ENCODE measurements around the gene C4orf50.

Gene C4orf50

DNA sequence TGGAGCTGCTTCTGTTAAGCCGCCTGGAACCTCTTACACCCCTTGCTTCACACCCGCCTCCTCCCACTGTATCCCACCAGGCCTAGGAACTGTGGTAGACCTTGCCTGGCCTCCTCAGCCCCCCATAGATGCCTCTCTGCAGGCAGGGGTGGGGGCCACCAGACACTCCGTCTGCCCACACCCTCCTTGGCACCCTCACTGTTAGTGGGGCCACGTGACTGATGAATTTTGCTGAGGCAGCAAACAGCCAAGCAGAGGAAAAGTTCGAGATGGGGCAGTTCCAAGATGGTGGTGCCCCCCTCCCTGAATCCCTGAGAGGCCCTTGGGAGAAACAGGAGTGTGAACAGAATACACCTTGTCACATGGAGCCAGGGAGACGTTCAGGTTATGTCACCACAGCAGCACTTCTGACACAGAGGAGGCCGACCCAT, 41.2 kb upstream of the C4orf50 start:
- H3K4me3 ChIP-seq (ENCODE audit: low read depth, low read length, poor library complexity, severe bottlenecking) = no peak overlapping the region
- H2AFZ ChIP-seq (ENCODE audit: low read length) = no peak overlapping the region
- H3K36me3 ChIP-seq (ENCODE audit: insufficient read depth, low read length) = no peaks in the 10 kb centered on the region

DNA sequence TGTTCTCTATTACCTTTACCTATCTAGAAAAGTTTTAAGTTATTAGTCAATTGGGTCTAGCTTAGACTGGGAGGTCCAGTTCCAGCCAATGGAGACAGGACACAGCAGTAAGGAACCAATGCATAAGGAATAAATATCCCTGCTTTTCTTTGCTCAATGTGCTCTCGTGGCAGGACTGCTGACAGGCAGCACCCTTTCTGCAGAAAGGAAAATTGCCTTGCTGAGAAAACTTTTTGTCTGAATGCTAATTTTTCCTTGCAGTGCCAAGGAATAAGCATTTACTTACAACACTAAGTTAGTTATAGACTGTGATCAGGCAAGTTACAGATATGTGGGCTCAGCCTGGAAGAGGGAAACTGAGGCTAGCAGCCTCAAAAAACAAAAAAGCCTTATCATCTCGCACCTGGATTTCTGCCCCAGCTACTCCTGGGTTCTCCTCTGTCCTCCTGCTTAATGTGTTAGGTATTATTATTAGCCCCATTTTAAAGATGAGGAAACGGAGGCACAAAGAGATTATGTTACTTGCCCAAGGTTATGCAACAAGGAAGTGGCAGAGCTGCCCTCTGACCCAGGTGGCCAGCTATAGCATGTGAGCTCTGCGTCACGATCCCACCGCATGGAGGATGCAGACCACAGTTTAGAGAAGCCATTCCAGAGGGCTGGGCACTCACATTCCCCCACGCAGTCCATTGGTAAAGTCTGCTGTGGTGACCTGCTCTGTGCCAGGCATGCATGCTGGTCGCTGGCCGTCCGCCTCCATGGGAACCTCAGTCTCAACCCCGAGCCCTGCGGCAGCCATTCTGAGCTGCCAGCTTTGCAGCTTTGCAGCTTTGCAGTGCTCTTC, 40.5 kb upstream of the C4orf50 start:
- H3K9me3 ChIP-seq (ENCODE audit: low read length) = no peaks in the 10 kb centered on the region
- no peak overlapping the region for H2AFZ ChIP-seq (ENCODE audit: low read length)
- TF ChIP-seq, protein P1, sequence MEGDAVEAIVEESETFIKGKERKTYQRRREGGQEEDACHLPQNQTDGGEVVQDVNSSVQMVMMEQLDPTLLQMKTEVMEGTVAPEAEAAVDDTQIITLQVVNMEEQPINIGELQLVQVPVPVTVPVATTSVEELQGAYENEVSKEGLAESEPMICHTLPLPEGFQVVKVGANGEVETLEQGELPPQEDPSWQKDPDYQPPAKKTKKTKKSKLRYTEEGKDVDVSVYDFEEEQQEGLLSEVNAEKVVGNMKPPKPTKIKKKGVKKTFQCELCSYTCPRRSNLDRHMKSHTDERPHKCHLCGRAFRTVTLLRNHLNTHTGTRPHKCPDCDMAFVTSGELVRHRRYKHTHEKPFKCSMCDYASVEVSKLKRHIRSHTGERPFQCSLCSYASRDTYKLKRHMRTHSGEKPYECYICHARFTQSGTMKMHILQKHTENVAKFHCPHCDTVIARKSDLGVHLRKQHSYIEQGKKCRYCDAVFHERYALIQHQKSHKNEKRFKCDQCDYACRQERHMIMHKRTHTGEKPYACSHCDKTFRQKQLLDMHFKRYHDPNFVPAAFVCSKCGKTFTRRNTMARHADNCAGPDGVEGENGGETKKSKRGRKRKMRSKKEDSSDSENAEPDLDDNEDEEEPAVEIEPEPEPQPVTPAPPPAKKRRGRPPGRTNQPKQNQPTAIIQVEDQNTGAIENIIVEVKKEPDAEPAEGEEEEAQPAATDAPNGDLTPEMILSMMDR (IDR thresholded peaks at IDR 0.05; ENCODE audit: low read length) = no peak
- no peak for TF ChIP-seq EZH2 (IDR thresholded peaks at IDR 0.05; ENCODE audit: borderline replicate concordance, low read length)
- H3K27ac ChIP-seq (ENCODE audit: low read depth, low read length, poor library complexity, severe bottlenecking) = no peak overlapping the region
- no peaks in the 10 kb centered on the region for H3K79me2 ChIP-seq (ENCODE audit: insufficient read depth, low read length)
- no peaks in the 10 kb centered on the region for H3K36me3 ChIP-seq (ENCODE audit: insufficient read depth, low read length)
- H3K9ac ChIP-seq (ENCODE audit: low read length) = no peak overlapping the region
- no peak overlapping the region for H3K4me2 ChIP-seq (ENCODE audit: low read length)
- H3K9me2 ChIP-seq (ENCODE audit: low read depth, low read length) = no peaks in the 10 kb centered on the region
- H3K4me3 ChIP-seq (ENCODE audit: low read depth, low read length, poor library complexity, severe bottlenecking) = no peak overlapping the region
- H3K27me3 ChIP-seq (ENCODE audit: insufficient read depth, low read length) = no peaks in the 10 kb centered on the region
- no peaks in the 10 kb centered on the region for H3F3A ChIP-seq (ENCODE audit: insufficient read depth, low read length)
- no peaks in the 10 kb centered on the region for H4K20me1 ChIP-seq (ENCODE audit: insufficient read depth, low read length)
- no peaks in the 10 kb centered on the region for H3K4me1 ChIP-seq (ENCODE audit: insufficient read depth, low read length, severe bottlenecking)

More for the DNA sequence above, 41.2 kb upstream of the C4orf50 start:
- Histone ChIP-seq H3K27me3 (ENCODE audit: insufficient read depth, low read length) (no peaks in the 10 kb centered on the region), H4K20me1 (ENCODE audit: insufficient read depth, low read length) (no peaks in the 10 kb centered on the region), H3K4me2 (ENCODE audit: low read length) (no peak overlapping the region), H3K9me3 (ENCODE audit: low read length) (no peaks in the 10 kb centered on the region), H3F3A (ENCODE audit: insufficient read depth, low read length) (no peaks in the 10 kb centered on the region), H3K9ac (ENCODE audit: low read length) (no peak overlapping the region), H3K4me1 (ENCODE audit: insufficient read depth, low read length, severe bottlenecking) (no peaks in the 10 kb centered on the region), H3K79me2 (ENCODE audit: insufficient read depth, low read length) (no peaks in the 10 kb centered on the region), H3K9me2 (ENCODE audit: low read depth, low read length) (no peaks in the 10 kb centered on the region), H3K27ac (ENCODE audit: low read depth, low read length, poor library complexity, severe bottlenecking) (no peak overlapping the region)
- TF ChIP-seq, protein P1 (IDR thresholded peaks at IDR 0.05; ENCODE audit: low read length) = no peak
- no peak for TF ChIP-seq EZH2 (IDR thresholded peaks at IDR 0.05; ENCODE audit: borderline replicate concordance, low read length)

DNA sequence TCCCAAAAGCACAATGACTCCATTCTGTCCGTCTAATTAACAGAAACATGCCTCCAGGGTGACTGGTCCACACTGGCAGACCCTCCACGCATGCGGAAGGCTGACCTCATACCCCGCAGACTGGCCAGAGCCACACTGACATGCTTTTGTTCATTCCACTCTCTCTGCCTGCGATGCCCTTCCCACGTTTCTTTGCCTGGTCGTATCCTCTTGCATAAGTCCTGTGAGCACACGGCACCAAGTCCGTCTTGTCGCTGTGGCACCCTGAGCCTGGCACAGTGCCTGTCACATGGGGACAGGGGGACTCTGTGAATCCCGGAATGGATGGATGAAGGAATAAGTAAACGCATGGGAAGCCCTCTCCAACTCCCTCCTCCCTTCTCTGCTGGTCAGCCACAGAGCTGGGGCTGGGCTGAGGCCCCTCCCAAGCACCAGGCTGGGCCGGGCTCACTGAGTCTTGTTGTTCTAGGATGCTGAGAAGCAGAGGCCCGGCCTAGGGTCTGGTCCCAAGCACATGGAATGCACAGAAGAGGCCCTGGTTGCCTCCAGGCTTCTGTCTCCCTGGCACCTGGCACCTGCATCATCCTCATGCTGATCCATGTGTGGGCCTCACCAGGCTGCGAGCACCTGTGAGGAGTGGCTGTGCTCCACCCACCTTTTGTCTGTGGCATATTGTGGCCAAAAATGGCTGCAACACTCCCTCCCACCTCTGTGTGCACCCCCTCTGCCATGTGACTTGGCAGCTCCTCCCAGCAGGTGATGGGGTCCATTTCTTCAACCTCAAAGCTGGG, 38.9 kb upstream of the C4orf50 start:
- Histone ChIP-seq H3K4me1 (ENCODE audit: insufficient read depth, low read length, severe bottlenecking) (no peaks in the 10 kb centered on the region), H4K20me1 (ENCODE audit: insufficient read depth, low read length) (no peaks in the 10 kb centered on the region), H3K9me2 (ENCODE audit: low read depth, low read length) (no peaks in the 10 kb centered on the region), H3K9me3 (ENCODE audit: low read length) (no peaks in the 10 kb centered on the region), H3K9ac (ENCODE audit: low read length) (no peak overlapping the region), H3K4me2 (ENCODE audit: low read length) (no peak overlapping the region), H3K27me3 (ENCODE audit: insufficient read depth, low read length) (no peaks in the 10 kb centered on the region), H2AFZ (ENCODE audit: low read length) (no peak overlapping the region), H3K4me3 (ENCODE audit: low read depth, low read length, poor library complexity, severe bottlenecking) (no peak overlapping the region), H3K27ac (ENCODE audit: low read depth, low read length, poor library complexity, severe bottlenecking) (no peak overlapping the region), H3F3A (ENCODE audit: insufficient read depth, low read length) (no peaks in the 10 kb centered on the region), H3K79me2 (ENCODE audit: insufficient read depth, low read length) (no peaks in the 10 kb centered on the region), H3K36me3 (ENCODE audit: insufficient read depth, low read length) (no peaks in the 10 kb centered on the region)
- TF ChIP-seq, protein P1 (IDR thresholded peaks at IDR 0.05; ENCODE audit: low read length) = no peak
- no peak for TF ChIP-seq EZH2 (IDR thresholded peaks at IDR 0.05; ENCODE audit: borderline replicate concordance, low read length)

Measured in OCI-LY1 (cell line).